ENCODE data around the gene HK2.

DNA sequence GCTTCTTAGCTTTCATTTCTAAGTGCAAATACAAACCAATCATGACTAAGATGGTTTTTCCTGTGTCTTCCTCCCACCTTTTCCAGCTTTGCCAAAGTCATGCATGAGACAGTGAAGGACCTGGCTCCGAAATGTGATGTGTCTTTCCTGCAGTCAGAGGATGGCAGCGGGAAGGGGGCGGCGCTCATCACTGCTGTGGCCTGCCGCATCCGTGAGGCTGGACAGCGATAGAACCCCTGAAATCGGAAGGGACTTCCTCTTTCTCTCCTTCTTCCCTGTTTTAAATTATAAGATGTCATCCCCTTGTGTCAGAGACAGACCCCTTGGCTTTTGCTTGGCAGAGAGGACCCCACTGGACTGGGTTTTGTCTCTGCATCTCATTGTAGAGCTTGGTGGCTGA, 56.8 kb downstream of the HK2 start:
- TF ChIP-seq POLR2AphosphoS5 (IDR thresholded peaks at IDR 0.05; ENCODE audit: low read depth, low read length), result no peak
- TF ChIP-seq TAF1 (IDR thresholded peaks at IDR 0.05; ENCODE audit: borderline replicate concordance, insufficient read depth, low read length), result no peak
- TF ChIP-seq SIN3A (IDR thresholded peaks at IDR 0.05; ENCODE audit: borderline replicate concordance, insufficient read depth, low read length), result no peak
- TF ChIP-seq, protein P1, sequence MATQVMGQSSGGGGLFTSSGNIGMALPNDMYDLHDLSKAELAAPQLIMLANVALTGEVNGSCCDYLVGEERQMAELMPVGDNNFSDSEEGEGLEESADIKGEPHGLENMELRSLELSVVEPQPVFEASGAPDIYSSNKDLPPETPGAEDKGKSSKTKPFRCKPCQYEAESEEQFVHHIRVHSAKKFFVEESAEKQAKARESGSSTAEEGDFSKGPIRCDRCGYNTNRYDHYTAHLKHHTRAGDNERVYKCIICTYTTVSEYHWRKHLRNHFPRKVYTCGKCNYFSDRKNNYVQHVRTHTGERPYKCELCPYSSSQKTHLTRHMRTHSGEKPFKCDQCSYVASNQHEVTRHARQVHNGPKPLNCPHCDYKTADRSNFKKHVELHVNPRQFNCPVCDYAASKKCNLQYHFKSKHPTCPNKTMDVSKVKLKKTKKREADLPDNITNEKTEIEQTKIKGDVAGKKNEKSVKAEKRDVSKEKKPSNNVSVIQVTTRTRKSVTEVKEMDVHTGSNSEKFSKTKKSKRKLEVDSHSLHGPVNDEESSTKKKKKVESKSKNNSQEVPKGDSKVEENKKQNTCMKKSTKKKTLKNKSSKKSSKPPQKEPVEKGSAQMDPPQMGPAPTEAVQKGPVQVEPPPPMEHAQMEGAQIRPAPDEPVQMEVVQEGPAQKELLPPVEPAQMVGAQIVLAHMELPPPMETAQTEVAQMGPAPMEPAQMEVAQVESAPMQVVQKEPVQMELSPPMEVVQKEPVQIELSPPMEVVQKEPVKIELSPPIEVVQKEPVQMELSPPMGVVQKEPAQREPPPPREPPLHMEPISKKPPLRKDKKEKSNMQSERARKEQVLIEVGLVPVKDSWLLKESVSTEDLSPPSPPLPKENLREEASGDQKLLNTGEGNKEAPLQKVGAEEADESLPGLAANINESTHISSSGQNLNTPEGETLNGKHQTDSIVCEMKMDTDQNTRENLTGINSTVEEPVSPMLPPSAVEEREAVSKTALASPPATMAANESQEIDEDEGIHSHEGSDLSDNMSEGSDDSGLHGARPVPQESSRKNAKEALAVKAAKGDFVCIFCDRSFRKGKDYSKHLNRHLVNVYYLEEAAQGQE (IDR thresholded peaks at IDR 0.05; ENCODE audit: insufficient read depth in 1 of 2, low read depth in 2 of 2, low read length in 2 of 2), result no peak
